Measurements from ENCODE around the gene FIG4. TPM values are rescaled to one million over a fixed set of nuclear protein-coding genes. Genes with fewer than 3 reads are reported as not detected.
"Not testable (repeated sequence)": the region's sequence is repeated elsewhere in the genome, so short reads cannot be mapped to it uniquely, and the experiment has no call there.

The FIG4 gene
- total RNA-seq, 2 donors from 2014 or later: 12.2 to 17.2 TPM

DNA sequence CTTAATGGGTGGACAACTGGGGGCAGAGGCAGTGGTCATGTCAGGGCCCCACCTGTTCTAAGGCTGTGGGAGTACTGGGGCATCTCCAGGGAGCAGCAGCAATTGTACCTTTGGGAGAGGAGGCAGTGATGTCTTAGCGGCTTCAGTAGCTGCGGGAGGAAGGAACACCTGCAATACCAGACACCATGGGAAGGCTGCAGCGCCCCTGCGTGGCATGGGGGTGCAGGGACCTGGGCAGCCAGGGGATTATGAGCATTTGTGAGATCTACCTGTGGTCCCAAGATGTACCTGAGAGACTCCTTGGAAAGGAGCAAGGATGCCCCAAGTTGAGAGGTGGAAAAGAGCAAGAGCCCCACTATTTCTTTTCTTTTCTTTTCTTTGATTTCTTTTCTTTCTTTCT lies 174.9 kb downstream of the FIG4 start:
- intact Hi-C loops (cut with DNase I): no loop called here
- Histone ChIP-seq H3K4me3 (no peak overlapping the region), H3K9me3 (no peaks in the 10 kb centered on the region), H3K9ac (ENCODE audit: low read depth in 2 of 2, low read length in 2 of 2) (no peak overlapping the region), H3K27me3 (no peaks in the 10 kb centered on the region), H3K4me1 (no peaks in the 10 kb centered on the region), H3K27ac (no peak overlapping the region), H3K36me3 (no peaks in the 10 kb centered on the region)
- no peak for DNase-seq
- TF ChIP-seq, protein P1, sequence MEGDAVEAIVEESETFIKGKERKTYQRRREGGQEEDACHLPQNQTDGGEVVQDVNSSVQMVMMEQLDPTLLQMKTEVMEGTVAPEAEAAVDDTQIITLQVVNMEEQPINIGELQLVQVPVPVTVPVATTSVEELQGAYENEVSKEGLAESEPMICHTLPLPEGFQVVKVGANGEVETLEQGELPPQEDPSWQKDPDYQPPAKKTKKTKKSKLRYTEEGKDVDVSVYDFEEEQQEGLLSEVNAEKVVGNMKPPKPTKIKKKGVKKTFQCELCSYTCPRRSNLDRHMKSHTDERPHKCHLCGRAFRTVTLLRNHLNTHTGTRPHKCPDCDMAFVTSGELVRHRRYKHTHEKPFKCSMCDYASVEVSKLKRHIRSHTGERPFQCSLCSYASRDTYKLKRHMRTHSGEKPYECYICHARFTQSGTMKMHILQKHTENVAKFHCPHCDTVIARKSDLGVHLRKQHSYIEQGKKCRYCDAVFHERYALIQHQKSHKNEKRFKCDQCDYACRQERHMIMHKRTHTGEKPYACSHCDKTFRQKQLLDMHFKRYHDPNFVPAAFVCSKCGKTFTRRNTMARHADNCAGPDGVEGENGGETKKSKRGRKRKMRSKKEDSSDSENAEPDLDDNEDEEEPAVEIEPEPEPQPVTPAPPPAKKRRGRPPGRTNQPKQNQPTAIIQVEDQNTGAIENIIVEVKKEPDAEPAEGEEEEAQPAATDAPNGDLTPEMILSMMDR (IDR thresholded peaks at IDR 0.05): no peak

DNA sequence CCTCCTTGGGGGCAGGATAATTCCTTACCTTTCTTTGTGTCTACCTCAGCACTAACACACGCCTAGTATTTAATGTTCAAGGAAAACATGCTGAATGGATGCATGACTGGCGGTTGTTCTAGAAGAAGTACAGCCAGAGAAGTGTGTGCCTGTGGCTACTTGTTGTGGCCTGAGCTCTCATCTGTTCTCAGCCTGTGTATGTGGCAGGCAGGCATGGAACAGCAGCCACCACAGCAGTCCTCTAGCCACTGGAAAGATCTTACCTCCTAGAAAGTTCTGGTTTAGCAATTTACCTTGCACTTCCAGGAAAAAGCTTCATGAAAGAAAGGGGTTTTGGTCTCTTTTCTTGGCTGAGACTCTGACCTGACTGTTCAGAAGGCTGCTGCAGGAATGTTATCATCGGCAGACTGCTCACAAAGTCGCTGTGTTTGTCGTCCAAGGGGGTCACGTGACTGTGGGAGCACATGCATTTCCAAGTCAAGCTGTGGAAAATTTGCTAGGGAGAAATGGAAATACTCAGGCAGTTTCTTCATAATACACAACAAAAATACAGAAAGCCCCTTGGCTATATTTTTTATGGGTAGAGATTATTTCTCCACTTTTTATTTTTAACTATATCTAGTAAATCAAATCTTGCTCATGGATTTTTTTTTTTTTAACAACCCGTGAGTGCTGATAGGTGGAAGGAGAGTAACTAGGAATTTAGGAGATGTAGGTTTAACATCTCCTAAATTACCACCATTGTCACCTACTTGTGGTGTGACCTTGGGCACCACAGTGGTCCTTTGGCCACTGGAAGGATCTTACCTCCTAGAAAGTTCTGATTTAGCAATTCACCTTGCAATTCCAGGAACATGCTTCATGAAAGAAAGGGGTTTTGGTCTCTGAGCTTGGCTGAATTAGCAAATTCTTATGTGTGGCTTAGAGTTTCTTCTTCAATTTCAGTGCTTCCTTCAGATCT lies 176.2 kb downstream of the FIG4 start:
- H3K27ac ChIP-seq: no peak overlapping the region
- TF ChIP-seq, protein P1 (IDR thresholded peaks at IDR 0.05): no peak
- intact Hi-C loops (cut with DNase I): no loop called here
- H3K9me3 ChIP-seq: no peaks in the 10 kb centered on the region
- no peaks in the 10 kb centered on the region for H3K36me3 ChIP-seq
- no peak overlapping the region for H3K9ac ChIP-seq (ENCODE audit: low read depth in 2 of 2, low read length in 2 of 2)
- no peak for DNase-seq
- H3K4me3 ChIP-seq: no peak overlapping the region
- H3K4me1 ChIP-seq: no peaks in the 10 kb centered on the region
- H3K27me3 ChIP-seq: no peaks in the 10 kb centered on the region

DNA sequence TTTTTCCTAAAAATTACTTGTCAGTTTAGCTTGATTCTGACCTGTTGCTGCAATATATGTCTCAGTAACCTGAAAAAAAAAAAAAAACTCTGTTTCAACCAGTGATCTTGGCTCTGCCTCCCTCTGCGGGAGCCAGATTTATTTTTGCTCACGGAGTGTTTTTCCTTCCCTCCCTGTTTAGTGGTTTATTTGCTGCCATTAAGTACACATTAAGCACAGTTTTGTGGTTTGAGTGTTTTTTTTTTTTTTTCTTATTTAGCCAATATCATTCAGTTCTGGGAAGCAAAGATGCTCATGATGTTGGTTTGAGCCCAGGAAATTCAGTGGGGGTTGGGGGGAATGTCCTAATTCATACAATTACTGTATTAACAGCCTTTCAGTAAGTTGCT lies 176.9 kb downstream of the FIG4 start:
- no peak for DNase-seq
- Histone ChIP-seq H3K36me3 (no peaks in the 10 kb centered on the region), H3K4me1 (no peaks in the 10 kb centered on the region), H3K9ac (ENCODE audit: low read depth in 2 of 2, low read length in 2 of 2) (no peak overlapping the region), H3K4me3 (no peak overlapping the region), H3K27ac (no peak overlapping the region), H3K27me3 (no peaks in the 10 kb centered on the region), H3K9me3 (no peaks in the 10 kb centered on the region)
- TF ChIP-seq, protein P1 (IDR thresholded peaks at IDR 0.05): no peak
- intact Hi-C loops (cut with DNase I): no loop called here

DNA sequence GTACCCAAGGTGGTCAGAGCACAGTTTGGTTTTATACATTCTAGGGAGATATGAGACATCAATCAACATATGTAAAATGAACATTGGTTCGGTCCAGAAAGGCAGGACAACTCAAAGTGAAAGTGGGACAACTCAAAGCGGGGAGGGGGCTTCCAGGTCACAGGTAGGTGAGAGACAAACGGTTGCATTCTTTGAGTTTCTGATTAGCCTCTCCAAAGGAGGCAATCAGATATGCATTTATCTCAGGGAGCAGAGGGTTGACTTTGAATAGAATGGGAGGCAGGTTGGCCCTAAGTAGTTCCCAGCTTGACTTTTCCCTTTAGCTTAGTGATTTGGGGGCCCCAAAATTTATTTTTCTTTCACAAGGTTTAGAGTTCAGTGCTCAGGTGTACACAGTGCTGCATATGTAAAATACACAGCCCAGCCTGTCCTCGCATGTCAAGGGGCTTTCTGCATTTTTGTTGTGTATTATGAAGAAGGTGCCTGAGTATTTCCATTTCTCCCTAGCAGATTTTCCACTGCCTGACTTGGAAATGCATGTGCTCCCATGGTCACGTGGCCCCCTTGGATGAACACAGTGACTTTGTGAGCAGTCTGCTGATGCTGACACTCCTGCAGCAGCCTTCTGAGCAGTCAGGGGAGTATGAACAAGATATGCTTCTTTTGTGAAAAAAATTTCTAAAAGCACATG lies 178.4 kb downstream of the FIG4 start:
- intact Hi-C loops (cut with DNase I); H3K27me3 ChIP-seq; H3K36me3 ChIP-seq; H3K4me1 ChIP-seq; H3K9me3 ChIP-seq; H3K4me3 ChIP-seq; DNase-seq; H3K27ac ChIP-seq; H3K9ac ChIP-seq (ENCODE audit: low read depth in 2 of 2, low read length in 2 of 2): not testable (repeated sequence)

DNA sequence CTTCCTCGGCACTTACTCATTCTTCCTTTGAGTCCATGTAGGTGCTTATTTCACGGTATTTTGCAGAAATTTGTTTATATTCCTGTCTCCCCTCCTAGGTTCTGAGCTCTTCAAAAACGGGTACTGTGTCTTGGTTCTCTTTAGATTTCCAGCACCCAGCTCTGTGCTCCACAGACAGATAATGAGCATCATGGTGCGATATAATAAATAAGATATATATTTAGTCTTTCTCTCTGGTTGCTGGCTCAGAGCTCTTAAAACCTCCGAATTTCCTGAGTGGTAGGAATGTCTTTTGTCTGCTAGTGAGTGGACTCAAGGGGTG lies 179.0 kb downstream of the FIG4 start:
- intact Hi-C loops (cut with DNase I): no loop called here
- H3K36me3 ChIP-seq: no peaks in the 10 kb centered on the region
- H3K9ac ChIP-seq (ENCODE audit: low read depth in 2 of 2, low read length in 2 of 2): no peak overlapping the region
- TF ChIP-seq, protein P1 (IDR thresholded peaks at IDR 0.05): no peak
- H3K9me3 ChIP-seq: no peaks in the 10 kb centered on the region
- no peak overlapping the region for H3K4me3 ChIP-seq
- DNase-seq: no peak
- H3K27ac ChIP-seq: no peak overlapping the region
- no peaks in the 10 kb centered on the region for H3K27me3 ChIP-seq
- H3K4me1 ChIP-seq: no peaks in the 10 kb centered on the region

DNA sequence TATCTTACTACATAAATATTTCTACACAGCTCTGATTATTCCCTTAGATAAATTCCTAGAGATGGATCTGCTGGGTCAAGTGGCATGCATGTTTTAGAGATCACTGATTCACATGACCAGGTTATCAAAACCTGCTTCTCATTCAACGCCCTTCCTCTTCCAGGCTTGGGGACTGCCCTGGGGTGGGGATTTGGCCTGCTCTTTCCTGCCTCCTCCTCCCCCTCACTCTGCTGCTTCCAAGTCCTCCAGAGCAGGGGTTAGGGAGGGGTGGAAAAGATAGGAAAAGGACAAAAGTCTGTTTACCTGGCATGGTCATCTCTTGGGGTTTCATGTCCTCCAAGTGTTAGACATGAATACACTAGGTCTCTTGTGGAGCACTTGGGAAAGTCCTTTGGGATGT lies 181.5 kb downstream of the FIG4 start:
- no peaks in the 10 kb centered on the region for H3K4me1 ChIP-seq
- no peak overlapping the region for H3K9ac ChIP-seq (ENCODE audit: low read depth in 2 of 2, low read length in 2 of 2)
- no peaks in the 10 kb centered on the region for H3K27me3 ChIP-seq
- no peak overlapping the region for H3K4me3 ChIP-seq
- H3K36me3 ChIP-seq: no peaks in the 10 kb centered on the region
- TF ChIP-seq, protein P1 (IDR thresholded peaks at IDR 0.05): no peak
- DNase-seq: no peak
- H3K27ac ChIP-seq: no peak overlapping the region
- intact Hi-C loops (cut with DNase I): no loop called here
- no peaks in the 10 kb centered on the region for H3K9me3 ChIP-seq

Measured in colonic mucosa (tissue), 4 donors.